ENCODE measurements around the gene DOK5. TPM values are rescaled to one million over a fixed set of nuclear protein-coding genes. Genes with fewer than 3 reads are reported as not detected.
"Not testable (repeated sequence)": the region's sequence is repeated elsewhere in the genome, so short reads cannot be mapped to it uniquely, and the experiment has no call there.

Gene DOK5
- total RNA-seq, 3 donors from 2014 or later (not counting 1 experiment from before 2014, with no cell fraction given): not detected

DNA sequence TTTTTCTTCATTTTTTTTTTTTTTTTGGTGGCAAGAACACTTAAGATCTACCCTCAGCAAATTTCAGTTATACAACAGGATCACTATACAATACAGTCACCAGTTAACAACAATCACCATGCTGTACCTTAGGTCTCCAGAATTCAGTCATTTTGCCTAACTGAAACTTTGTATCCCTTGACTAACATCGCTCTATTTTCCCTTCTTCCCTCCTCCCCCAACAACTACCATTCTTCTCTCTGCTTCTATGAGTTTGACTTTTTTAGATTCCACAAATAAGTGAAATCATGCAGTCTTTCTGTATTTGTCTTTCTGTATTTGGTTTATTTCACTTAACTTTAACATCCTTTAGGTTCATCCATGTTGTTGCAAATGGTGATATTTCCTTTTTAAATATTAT is 42.4 kb upstream of the DOK5 start:
- Mint-ChIP-seq H3K4me1 (no peaks in the 10 kb centered on the region), H3K36me3 (no peaks in the 10 kb centered on the region), H3K4me3 (no peak overlapping the region), H3K27me3 (ENCODE audit: low read depth in 2 of 2) (no peaks in the 10 kb centered on the region), H3K9me3 (no peaks in the 10 kb centered on the region), H3K27ac (no peak overlapping the region)
- Histone ChIP-seq H3K36me3 (ENCODE audit: control insufficient read depth, insufficient read depth, low read length) (no peaks in the 10 kb centered on the region), H3K9me3 (ENCODE audit: control insufficient read depth, insufficient read depth, low read length) (no peaks in the 10 kb centered on the region), H3K27ac (ENCODE audit: low read length) (no peak overlapping the region), H3K4me3 (ENCODE audit: low read length) (no peak overlapping the region), H3K27me3 (ENCODE audit: control insufficient read depth, insufficient read depth, low read length) (no peaks in the 10 kb centered on the region), H3K4me1 (ENCODE audit: control insufficient read depth, insufficient read depth, low read length) (no peaks in the 10 kb centered on the region)
- intact Hi-C loops (cut with micrococcal nuclease): no loop called here
- ATAC-seq (no peak), DNase-seq (no peak)
- WGBS (ENCODE audit: insufficient coverage): 92% methylated on average over 1 of the region's 1 CpG
- TF ChIP-seq, protein P1, sequence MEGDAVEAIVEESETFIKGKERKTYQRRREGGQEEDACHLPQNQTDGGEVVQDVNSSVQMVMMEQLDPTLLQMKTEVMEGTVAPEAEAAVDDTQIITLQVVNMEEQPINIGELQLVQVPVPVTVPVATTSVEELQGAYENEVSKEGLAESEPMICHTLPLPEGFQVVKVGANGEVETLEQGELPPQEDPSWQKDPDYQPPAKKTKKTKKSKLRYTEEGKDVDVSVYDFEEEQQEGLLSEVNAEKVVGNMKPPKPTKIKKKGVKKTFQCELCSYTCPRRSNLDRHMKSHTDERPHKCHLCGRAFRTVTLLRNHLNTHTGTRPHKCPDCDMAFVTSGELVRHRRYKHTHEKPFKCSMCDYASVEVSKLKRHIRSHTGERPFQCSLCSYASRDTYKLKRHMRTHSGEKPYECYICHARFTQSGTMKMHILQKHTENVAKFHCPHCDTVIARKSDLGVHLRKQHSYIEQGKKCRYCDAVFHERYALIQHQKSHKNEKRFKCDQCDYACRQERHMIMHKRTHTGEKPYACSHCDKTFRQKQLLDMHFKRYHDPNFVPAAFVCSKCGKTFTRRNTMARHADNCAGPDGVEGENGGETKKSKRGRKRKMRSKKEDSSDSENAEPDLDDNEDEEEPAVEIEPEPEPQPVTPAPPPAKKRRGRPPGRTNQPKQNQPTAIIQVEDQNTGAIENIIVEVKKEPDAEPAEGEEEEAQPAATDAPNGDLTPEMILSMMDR (IDR thresholded peaks at IDR 0.05): no peak

GRCh38 chr20:54433636-54434035 is 41.8 kb upstream of the DOK5 start:
- Histone ChIP-seq H3K4me3 (ENCODE audit: low read length) (no peak overlapping the region), H3K27ac (ENCODE audit: low read length) (no peak overlapping the region), H3K9me3 (ENCODE audit: control insufficient read depth, insufficient read depth, low read length) (no peaks in the 10 kb centered on the region), H3K27me3 (ENCODE audit: control insufficient read depth, insufficient read depth, low read length) (no peaks in the 10 kb centered on the region), H3K4me1 (ENCODE audit: control insufficient read depth, insufficient read depth, low read length) (no peaks in the 10 kb centered on the region), H3K36me3 (ENCODE audit: control insufficient read depth, insufficient read depth, low read length) (no peaks in the 10 kb centered on the region)
- Mint-ChIP-seq H3K9me3 (no peaks in the 10 kb centered on the region), H3K4me3 (no peak overlapping the region), H3K27me3 (ENCODE audit: low read depth in 2 of 2) (no peaks in the 10 kb centered on the region), H3K4me1 (no peaks in the 10 kb centered on the region), H3K36me3 (no peaks in the 10 kb centered on the region), H3K27ac (no peak overlapping the region)
- DNase-seq (no peak), ATAC-seq (no peak)
- WGBS (ENCODE audit: insufficient coverage): 86% methylated on average over 9 of the region's 9 CpGs
- TF ChIP-seq, protein P1 (IDR thresholded peaks at IDR 0.05): no peak
- intact Hi-C loops (cut with micrococcal nuclease): no loop called here

GRCh38 chr20:54434196-54434595 is 41.2 kb upstream of the DOK5 start:
- no peaks in the 10 kb centered on the region for H3K27me3 Mint-ChIP-seq (ENCODE audit: low read depth in 2 of 2)
- TF ChIP-seq, protein P1 (IDR thresholded peaks at IDR 0.05): no peak
- no peaks in the 10 kb centered on the region for H3K4me1 Mint-ChIP-seq
- H3K27ac Mint-ChIP-seq: no peak overlapping the region
- H3K9me3 Mint-ChIP-seq: no peaks in the 10 kb centered on the region
- Histone ChIP-seq H3K27me3 (ENCODE audit: control insufficient read depth, insufficient read depth, low read length) (no peaks in the 10 kb centered on the region), H3K36me3 (ENCODE audit: control insufficient read depth, insufficient read depth, low read length) (no peaks in the 10 kb centered on the region), H3K9me3 (ENCODE audit: control insufficient read depth, insufficient read depth, low read length) (no peaks in the 10 kb centered on the region), H3K4me1 (ENCODE audit: control insufficient read depth, insufficient read depth, low read length) (no peaks in the 10 kb centered on the region), H3K4me3 (ENCODE audit: low read length) (no peak overlapping the region), H3K27ac (ENCODE audit: low read length) (no peak overlapping the region)
- WGBS (ENCODE audit: insufficient coverage): 94% methylated on average over 7 of the region's 7 CpGs
- H3K4me3 Mint-ChIP-seq: no peak overlapping the region
- intact Hi-C loops (cut with micrococcal nuclease): no loop called here
- DNase-seq: no peak
- ATAC-seq: no peak
- H3K36me3 Mint-ChIP-seq: no peaks in the 10 kb centered on the region

DNA sequence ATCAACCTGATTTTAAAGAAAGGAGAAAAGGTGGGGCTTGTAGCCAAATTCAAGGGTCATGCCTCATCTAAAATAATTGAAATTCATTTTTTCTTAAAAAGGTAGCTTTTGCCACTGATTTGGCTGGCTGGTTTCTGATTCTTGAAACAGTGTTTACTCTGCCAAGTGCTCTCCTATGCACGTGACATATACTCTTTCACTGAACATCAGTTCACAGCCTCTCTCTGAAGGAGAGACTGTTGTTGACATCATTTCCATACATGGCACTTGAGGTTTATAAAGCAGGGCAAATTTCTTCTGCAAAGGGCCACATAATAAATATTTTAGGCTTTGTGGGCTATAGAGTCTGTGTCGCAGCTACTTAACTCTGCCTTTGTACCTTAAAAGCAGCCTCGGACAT is 40.4 kb upstream of the DOK5 start:
- H3K9me3 ChIP-seq (ENCODE audit: control insufficient read depth, insufficient read depth, low read length): no peaks in the 10 kb centered on the region
- no peaks in the 10 kb centered on the region for H3K4me1 ChIP-seq (ENCODE audit: control insufficient read depth, insufficient read depth, low read length)
- no peaks in the 10 kb centered on the region for H3K9me3 Mint-ChIP-seq
- no peak for ATAC-seq
- WGBS (ENCODE audit: insufficient coverage): 78% methylated on average over 3 of the region's 3 CpGs
- H3K27me3 Mint-ChIP-seq (ENCODE audit: low read depth in 2 of 2): no peaks in the 10 kb centered on the region
- no peak overlapping the region for H3K4me3 ChIP-seq (ENCODE audit: low read length)
- H3K4me3 Mint-ChIP-seq: no peak overlapping the region
- no peak overlapping the region for H3K27ac Mint-ChIP-seq
- H3K27ac ChIP-seq (ENCODE audit: low read length): no peak overlapping the region
- DNase-seq: no peak
- intact Hi-C loops (cut with micrococcal nuclease): no loop called here
- no peaks in the 10 kb centered on the region for H3K27me3 ChIP-seq (ENCODE audit: control insufficient read depth, insufficient read depth, low read length)
- no peaks in the 10 kb centered on the region for H3K36me3 Mint-ChIP-seq
- no peaks in the 10 kb centered on the region for H3K4me1 Mint-ChIP-seq
- no peaks in the 10 kb centered on the region for H3K36me3 ChIP-seq (ENCODE audit: control insufficient read depth, insufficient read depth, low read length)
- TF ChIP-seq, protein P1 (IDR thresholded peaks at IDR 0.05): no peak

DNA sequence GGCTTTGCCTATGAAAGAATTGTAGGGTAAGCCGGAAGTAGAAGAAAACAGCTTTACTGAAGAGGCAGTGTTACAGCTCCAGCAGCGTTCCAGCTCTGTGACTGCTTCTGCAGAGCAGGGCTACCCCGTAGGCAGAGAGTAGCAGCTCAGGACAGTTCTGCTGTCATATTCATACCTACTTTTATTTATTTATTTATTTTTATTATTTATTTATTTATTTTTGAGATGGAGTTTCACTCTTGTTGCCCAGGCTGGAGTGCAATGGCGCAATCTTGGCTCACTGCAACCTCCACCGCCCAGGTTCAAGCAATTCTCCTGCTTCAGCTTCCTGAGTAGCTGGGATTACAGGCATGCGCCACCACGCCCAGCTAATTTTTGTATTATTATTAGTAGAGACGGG is 39.0 kb upstream of the DOK5 start:
- H3K27me3 ChIP-seq (ENCODE audit: control insufficient read depth, insufficient read depth, low read length); H3K36me3 Mint-ChIP-seq; H3K36me3 ChIP-seq (ENCODE audit: control insufficient read depth, insufficient read depth, low read length); intact Hi-C loops (cut with micrococcal nuclease); H3K27me3 Mint-ChIP-seq (ENCODE audit: low read depth in 2 of 2); H3K4me1 ChIP-seq (ENCODE audit: control insufficient read depth, insufficient read depth, low read length); H3K4me3 Mint-ChIP-seq; ATAC-seq; DNase-seq; H3K27ac Mint-ChIP-seq; H3K4me1 Mint-ChIP-seq; H3K27ac ChIP-seq (ENCODE audit: low read length); H3K9me3 Mint-ChIP-seq; H3K4me3 ChIP-seq (ENCODE audit: low read length); H3K9me3 ChIP-seq (ENCODE audit: control insufficient read depth, insufficient read depth, low read length): not testable (repeated sequence)
- 91% methylated on average over 8 of the region's 8 CpGs for WGBS (ENCODE audit: insufficient coverage)
